ENCODE measurements around the gene RCVRN.

RCVRN gene

DNA sequence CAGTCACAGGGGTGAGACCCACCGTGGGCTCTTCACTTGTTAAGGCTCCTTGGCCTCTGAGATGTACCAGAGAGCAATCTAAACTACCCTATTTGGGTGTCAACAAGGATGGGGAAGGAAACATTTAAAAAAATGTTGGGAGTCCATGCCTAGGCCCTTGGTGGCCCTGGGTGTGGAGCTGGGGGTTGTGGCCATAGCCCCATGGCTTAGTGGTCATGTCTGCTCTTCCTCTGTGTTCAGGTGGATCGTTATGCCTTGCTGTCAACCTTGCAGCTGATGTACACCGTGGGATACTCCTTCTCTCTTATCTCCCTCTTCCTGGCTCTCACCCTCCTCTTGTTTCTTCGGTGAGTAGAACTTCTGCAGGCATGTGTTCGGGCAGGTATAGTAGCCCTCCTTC lies 50.8 kb downstream of the RCVRN start:
- no peak for DNase-seq (ENCODE audit: low read depth in 2 of 2)

GRCh38 chr17:9850151-9850550 lies 54.9 kb downstream of the RCVRN start:
- DNase-seq (ENCODE audit: low read depth in 2 of 2), result no peak

Measured in stimulated activated CD4-positive, alpha-beta T cell treated with anti-CD3 and anti-CD28 coated beads, Interleukin-15, amount 100 ng/mL, for 48 hours (primary cell).